ENCODE measurements around the gene KRT3. TPM values are rescaled to one million over a fixed set of nuclear protein-coding genes. Genes with fewer than 3 reads are reported as not detected.

Gene KRT3
- total and polyA plus RNA-seq, 10 of the 15 experiments (the other 5 are each of a cell fraction or from before 2014, with no cell fraction given) = not detected

DNA sequence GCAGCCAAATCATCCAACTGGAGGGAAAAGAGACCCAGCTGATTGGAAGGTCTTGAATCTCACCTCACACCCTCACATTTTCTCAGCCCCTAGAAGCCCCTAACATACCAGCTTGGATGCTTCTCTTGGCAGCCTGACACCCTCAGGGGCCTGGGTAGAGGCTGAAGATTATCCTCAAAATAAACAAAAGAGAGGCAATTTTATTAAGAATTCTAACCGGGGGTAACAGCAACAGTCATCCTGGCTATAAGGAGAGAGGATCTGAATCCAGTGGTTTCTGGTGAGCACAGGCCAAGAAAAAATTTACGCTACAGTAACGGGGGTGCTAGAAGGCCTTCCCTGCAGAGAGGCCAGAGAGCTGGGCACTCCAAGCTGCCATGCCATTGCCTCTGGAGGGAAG, 40.4 kb downstream of the KRT3 start (continued):
- no peak for TF ChIP-seq E4F1 (IDR thresholded peaks at IDR 0.05; ENCODE audit: borderline replicate concordance, partially characterized antibody)

- no peak overlapping the region for H3K9ac ChIP-seq (ENCODE audit: control insufficient read depth, insufficient read depth, low read length)
- ChIA-PET CTCF (no interaction called here), RAD21 (ENCODE audit: unreplicated experiment) (no interaction called here), POLR2A (no interaction called here), SMC1A (ENCODE audit: uncharacterized antibody, unreplicated experiment) (no interaction called here)
- no peaks in the 10 kb centered on the region for H3K9me3 ChIP-seq (replicated peaks; ENCODE audit: control insufficient read depth, insufficient read depth, low read length)
- H3K4me3 ChIP-seq = no peak overlapping the region
- H3K79me2 ChIP-seq (ENCODE audit: control insufficient read depth, insufficient read depth, low read length) = no peaks in the 10 kb centered on the region
- H3K27ac ChIP-seq (ENCODE audit: control insufficient read depth, insufficient read depth) = no peak overlapping the region
- in situ Hi-C loops (cut with MboI) (no loop called here), intact Hi-C loops (cut with micrococcal nuclease; ENCODE audit: unreplicated experiment) (no loop called here)
- BruUV-seq (replicated peaks) = no TSS peak
- no peak for DNase-seq (ENCODE audit: low read depth, low spot score)
- FAIRE-seq = no peak
- no peak overlapping the region for H3K4me2 ChIP-seq (ENCODE audit: control insufficient read depth, insufficient read depth)
- H2AFZ ChIP-seq (ENCODE audit: control insufficient read depth, low read depth, low read length) = no peak overlapping the region
- no peaks in the 10 kb centered on the region; a peak in 3 of 4 replicates for H3K27me3 ChIP-seq (replicated peaks in 1 of 2; ENCODE audit: control insufficient read depth in 2 of 2, insufficient read depth in 2 of 2, low read length in 1 of 2)
- ATAC-seq = no peak
- H3K36me3 ChIP-seq (ENCODE audit: control insufficient read depth in 2 of 2, insufficient read depth in 2 of 2, low read length in 1 of 2) = no peaks in the 10 kb centered on the region
- H3K4me1 ChIP-seq (ENCODE audit: control insufficient read depth, insufficient read depth, low read length) = no peaks in the 10 kb centered on the region
- no peaks in the 10 kb centered on the region for H4K20me1 ChIP-seq (ENCODE audit: control insufficient read depth, insufficient read depth)
- TF ChIP-seq ZBTB4 (CRISPR knock-in tag; IDR thresholded peaks at IDR 0.05) (no peak), BCL11A (IDR thresholded peaks at IDR 0.05; ENCODE audit: low read depth, low read length) (no peak), SIX5 (IDR thresholded peaks at IDR 0.05; ENCODE audit: low read depth, low read length, severe bottlenecking) (no peak), PRDM15 (CRISPR knock-in tag; IDR thresholded peaks at IDR 0.05) (no peak), CUX1 (IDR thresholded peaks at IDR 0.05; ENCODE audit: insufficient replicate concordance, low read depth, low read length) (no peak)
Measured at GRCh38 chr12:52754135-52754534, 41.8 kb downstream of the KRT3 start.

Data from GM12878 (cell line).